ENCODE measurements around the gene ABTB1. TPM values are rescaled to one million over a fixed set of nuclear protein-coding genes. Genes with fewer than 3 reads are reported as not detected.

ABTB1 gene
- total and polyA plus RNA-seq, 4 experiments from 2014 or later = 66.9 to 169 (median 120) TPM

GRCh38 chr3:127692501-127693335, 20.0 kb downstream of the ABTB1 start:
- CTCF ChIA-PET (ENCODE audit: partially characterized antibody) = interaction anchor here (0.7 to 5.0 kb wide), 4 partner anchors 10 to 118 kb away, joined by 3 to 63 read pairs (median 3); no protein-coding TSS in a partner anchor
- H3K27ac Mint-ChIP-seq = no peak overlapping the region
- Histone ChIP-seq H3K4me1 (ENCODE audit: insufficient read depth, low read length) (no peaks in the 10 kb centered on the region), H3K27ac (ENCODE audit: low read depth, low read length) (no peak overlapping the region), H3K27me3 (ENCODE audit: insufficient read depth, low read length) (no peaks in the 10 kb centered on the region), H3K9me3 (ENCODE audit: control insufficient read depth in 1 of 2, low read length in 2 of 2) (no peaks in the 10 kb centered on the region), H3K4me3 (ENCODE audit: low read length in 2 of 2) (no peak overlapping the region), H3K36me3 (ENCODE audit: insufficient read depth, low read length) (no peaks in the 10 kb centered on the region)
- H3K4me3 Mint-ChIP-seq = no peak overlapping the region
- DNase-seq = no peak
- intact Hi-C loops (cut with micrococcal nuclease) = loop anchor here (5.0 kb wide), 1 partner anchor 100 kb away; the partner anchor contains the start of gene TPRA1
- no peaks in the 10 kb centered on the region for H3K36me3 Mint-ChIP-seq
- POLR2A ChIA-PET (ENCODE audit: partially characterized antibody) = interaction anchor here (0.7 kb wide), 1 partner anchor 12 kb away, joined by 4 read pairs; no protein-coding TSS in a partner anchor
- H3K9me3 Mint-ChIP-seq = no peaks in the 10 kb centered on the region
- H3K27me3 Mint-ChIP-seq = peaks cover 0 to 1% of the 10 kb centered on the region in 2 donors
- peaks cover 0 to 4% (median 2%) of the 10 kb centered on the region in 4 donors for H3K4me1 Mint-ChIP-seq

- H3K4me3 ChIP-seq (ENCODE audit: low read length in 2 of 2) = no peak overlapping the region
- no peaks in the 10 kb centered on the region for H3K36me3 ChIP-seq (ENCODE audit: insufficient read depth, low read length)
- ChIA-PET POLR2A (ENCODE audit: partially characterized antibody) (interaction anchor here (1.0 kb wide), 1 partner anchor 10 kb away, joined by 3 read pairs; no protein-coding TSS in a partner anchor), CTCF (ENCODE audit: partially characterized antibody) (interaction anchor here (0.8 to 5.0 kb wide), 6 partner anchors 10 to 119 kb away, joined by 3 to 63 read pairs (median 6); no protein-coding TSS in a partner anchor)
- no peak overlapping the region for H3K27ac ChIP-seq (ENCODE audit: low read depth, low read length)
- DNase-seq = no peak
- H3K9me3 Mint-ChIP-seq = no peaks in the 10 kb centered on the region
- H3K27ac Mint-ChIP-seq = peak overlapping the region in 2 of 7 donors; percentile 42 to 65
- peaks cover 0 to 4% (median 2%) of the 10 kb centered on the region in 4 donors for H3K4me1 Mint-ChIP-seq
- no peaks in the 10 kb centered on the region for H3K9me3 ChIP-seq (ENCODE audit: control insufficient read depth in 1 of 2, low read length in 2 of 2)
- no peak overlapping the region for H3K4me3 Mint-ChIP-seq
- intact Hi-C loops (cut with micrococcal nuclease) = loop anchor here (5.0 kb wide), 1 partner anchor 101 kb away; the partner anchor contains the start of gene TPRA1
- no peaks in the 10 kb centered on the region for H3K4me1 ChIP-seq (ENCODE audit: insufficient read depth, low read length)
- H3K27me3 ChIP-seq (ENCODE audit: insufficient read depth, low read length) = no peaks in the 10 kb centered on the region
- no peaks in the 10 kb centered on the region for H3K36me3 Mint-ChIP-seq
- H3K27me3 Mint-ChIP-seq = peaks cover 0 to 1% of the 10 kb centered on the region in 2 donors
These were observed 20.6 kb downstream of the ABTB1 start for GRCh38 chr3:127693336-127693843.

GRCh38 chr3:127694467-127695215, 21.9 kb downstream of the ABTB1 start:
- no peaks in the 10 kb centered on the region for H3K36me3 ChIP-seq (ENCODE audit: insufficient read depth, low read length)

GRCh38 chr3:127697551-127698240, 24.9 kb downstream of the ABTB1 start:
- peaks cover 0 to 4% (median 2%) of the 10 kb centered on the region in 4 donors for H3K4me1 Mint-ChIP-seq
- Histone ChIP-seq H3K27ac (ENCODE audit: low read depth, low read length) (no peak overlapping the region), H3K4me1 (ENCODE audit: insufficient read depth, low read length) (no peaks in the 10 kb centered on the region), H3K36me3 (ENCODE audit: insufficient read depth, low read length) (no peaks in the 10 kb centered on the region), H3K4me3 (ENCODE audit: low read length in 2 of 2) (no peak overlapping the region), H3K27me3 (ENCODE audit: insufficient read depth, low read length) (no peaks in the 10 kb centered on the region), H3K9me3 (ENCODE audit: control insufficient read depth in 1 of 2, low read length in 2 of 2) (no peaks in the 10 kb centered on the region)
- no peaks in the 10 kb centered on the region for H3K36me3 Mint-ChIP-seq
- H3K27me3 Mint-ChIP-seq = peaks cover 1 to 2% of the 10 kb centered on the region in 2 donors
- H3K4me3 Mint-ChIP-seq = peak overlapping the region in 3 of 8 donors; percentile 17 to 68 (median 65)
- ChIA-PET POLR2A (ENCODE audit: partially characterized antibody) (interaction anchor here (4.2 kb wide), 1 partner anchor 25 kb away, joined by 16 read pairs; the partner anchor contains the start of gene ABTB1), CTCF (ENCODE audit: partially characterized antibody) (interaction anchor here (1.2 to 5.0 kb wide), 6 partner anchors 15 to 154 kb away, joined by 3 to 63 read pairs (median 9); no protein-coding TSS in a partner anchor)
- no peaks in the 10 kb centered on the region for H3K9me3 Mint-ChIP-seq
- H3K27ac Mint-ChIP-seq = peak overlapping the region in 2 of 7 donors; percentile 4 to 20
- intact Hi-C loops (cut with micrococcal nuclease) = no loop called here
- peak; percentile 35 to 54 (median 50) for DNase-seq

More at GRCh38 chr3:127694467-127695215, 21.9 kb downstream of the ABTB1 start:
- intact Hi-C loops (cut with micrococcal nuclease) = loop anchor here (1.0 to 5.0 kb wide), 2 partner anchors 42 to 102 kb away; partner anchors contain the start of gene TPRA1
- H3K27me3 ChIP-seq (ENCODE audit: insufficient read depth, low read length) = no peaks in the 10 kb centered on the region
- no peak overlapping the region for H3K27ac Mint-ChIP-seq
- H3K4me3 Mint-ChIP-seq = no peak overlapping the region
- H3K4me1 Mint-ChIP-seq = peaks cover 0 to 4% (median 2%) of the 10 kb centered on the region in 4 donors
- ChIA-PET POLR2A (ENCODE audit: partially characterized antibody) (interaction anchor here (0.6 to 4.2 kb wide), 4 partner anchors 11 to 1836 kb away, joined by 3 to 16 read pairs (median 4); partner anchors contain the start of gene ABTB1), CTCF (ENCODE audit: partially characterized antibody) (interaction anchor here (0.5 to 5.0 kb wide), 18 partner anchors 11 to 124 kb away, joined by 3 to 63 read pairs (median 3); partner anchors contain the start of genes MCM2 and TPRA1)
- no peak overlapping the region for H3K27ac ChIP-seq (ENCODE audit: low read depth, low read length)
- H3K27me3 Mint-ChIP-seq = peaks cover 0 to 1% of the 10 kb centered on the region in 2 donors
- no peaks in the 10 kb centered on the region for H3K4me1 ChIP-seq (ENCODE audit: insufficient read depth, low read length)
- H3K36me3 Mint-ChIP-seq = no peaks in the 10 kb centered on the region
- H3K4me3 ChIP-seq (ENCODE audit: low read length in 2 of 2) = no peak overlapping the region
- no peaks in the 10 kb centered on the region for H3K9me3 ChIP-seq (ENCODE audit: control insufficient read depth in 1 of 2, low read length in 2 of 2)
- no peaks in the 10 kb centered on the region for H3K9me3 Mint-ChIP-seq
- peak in 4 of 5 donors; percentile 36 to 46 (median 41) for DNase-seq

GRCh38 chr3:127698286-127698685, 25.5 kb downstream of the ABTB1 start:
- no peaks in the 10 kb centered on the region for H3K4me1 ChIP-seq (ENCODE audit: insufficient read depth, low read length)
- intact Hi-C loops (cut with micrococcal nuclease) = no loop called here
- H3K9me3 Mint-ChIP-seq = peaks cover 0 to 3% (median 0%) of the 10 kb centered on the region in 8 donors
- H3K36me3 Mint-ChIP-seq = no peaks in the 10 kb centered on the region
- H3K27ac Mint-ChIP-seq = no peak overlapping the region
- no peak for DNase-seq
- ChIA-PET CTCF (ENCODE audit: partially characterized antibody) (interaction anchor here (2.7 kb wide), 1 partner anchor 123 kb away, joined by 12 read pairs; no protein-coding TSS in a partner anchor), POLR2A (ENCODE audit: partially characterized antibody) (no interaction called here)
- H3K36me3 ChIP-seq (ENCODE audit: insufficient read depth, low read length) = no peaks in the 10 kb centered on the region
- no peak overlapping the region for H3K4me3 ChIP-seq (ENCODE audit: low read length in 2 of 2)
- H3K9me3 ChIP-seq (ENCODE audit: control insufficient read depth in 1 of 2, low read length in 2 of 2) = no peaks in the 10 kb centered on the region
- H3K27ac ChIP-seq (ENCODE audit: low read depth, low read length) = no peak overlapping the region
- H3K4me3 Mint-ChIP-seq = no peak overlapping the region
- H3K27me3 ChIP-seq (ENCODE audit: insufficient read depth, low read length) = no peaks in the 10 kb centered on the region
- peaks cover 2 to 7% of the 10 kb centered on the region in 2 donors for H3K27me3 Mint-ChIP-seq
- peaks cover 0 to 4% (median 2%) of the 10 kb centered on the region in 4 donors for H3K4me1 Mint-ChIP-seq

GRCh38 chr3:127698691-127699415, 26.1 kb downstream of the ABTB1 start:
- Histone ChIP-seq H3K9me3 (ENCODE audit: control insufficient read depth in 1 of 2, low read length in 2 of 2) (no peaks in the 10 kb centered on the region), H3K4me1 (ENCODE audit: insufficient read depth, low read length) (no peaks in the 10 kb centered on the region), H3K27me3 (ENCODE audit: insufficient read depth, low read length) (no peaks in the 10 kb centered on the region), H3K4me3 (ENCODE audit: low read length in 2 of 2) (no peak overlapping the region), H3K36me3 (ENCODE audit: insufficient read depth, low read length) (no peaks in the 10 kb centered on the region), H3K27ac (ENCODE audit: low read depth, low read length) (no peak overlapping the region)
- H3K9me3 Mint-ChIP-seq = peaks cover 0 to 6% (median 1%) of the 10 kb centered on the region in 8 donors
- intact Hi-C loops (cut with micrococcal nuclease) = no loop called here
- H3K36me3 Mint-ChIP-seq = no peaks in the 10 kb centered on the region
- H3K27ac Mint-ChIP-seq = no peak overlapping the region
- peaks cover 0 to 4% (median 2%) of the 10 kb centered on the region in 4 donors for H3K4me1 Mint-ChIP-seq
- no peak for DNase-seq
- no peak overlapping the region for H3K4me3 Mint-ChIP-seq
- ChIA-PET CTCF (ENCODE audit: partially characterized antibody) (interaction anchor here (2.7 kb wide), 1 partner anchor 124 kb away, joined by 12 read pairs; no protein-coding TSS in a partner anchor), POLR2A (ENCODE audit: partially characterized antibody) (no interaction called here)
- peaks cover 2 to 8% of the 10 kb centered on the region in 2 donors for H3K27me3 Mint-ChIP-seq
